H1 (cell line): ENCODE measurements around the gene SMIM35. TPM values are rescaled to one million over a fixed set of nuclear protein-coding genes. Genes with fewer than 3 reads are reported as not detected.

Experiments used
- CTCF ChIA-PET: fragments of 300-600 bp; sonication (Branson Sonifier 250); formaldehyde crosslinking; loops from one replicate; lab custom pipeline; 2021; ENCODE audit not compliant: partially characterized antibody; lab: Charles Lee
- POLR2A ChIA-PET: fragments of 300-600 bp; sonication (Branson Sonifier 250); formaldehyde crosslinking; loops from one replicate; lab custom pipeline; 2021; ENCODE audit warnings: inconsistent platforms; ENCODE audit not compliant: partially characterized antibody; lab: Charles Lee
- DNase-seq, 2 experiments: peaks; one replicate each; pipeline versions ENCODE4 v3.0.0 to v3.0.0-alpha.2; 2010 to 2022; ENCODE audit warnings: low spot score in 2 of 2, low read depth in 1 of 2, mixed read lengths in 1 of 2
- FAIRE-seq: peaks from 2 replicates; lab custom pipeline; 2011; peaks lifted over from hg19 to GRCh38; lab: Jason Lieb, UNC
- H2AFZ ChIP-seq: 2 replicates; pipeline ENCODE4 v1.8.1; 2012; ENCODE audit warnings: low read length, inconsistent platforms
- H2AK5ac ChIP-seq: 2 replicates; pipeline ENCODE4 v1.6.1; 2013; ENCODE audit warnings: low read depth, low read length
- H2BK120ac ChIP-seq: replicated peaks from 2 replicates; pipeline ENCODE3; 2013; ENCODE audit warnings: low read depth, low read length, inconsistent platforms
- H2BK12ac ChIP-seq: 2 replicates; pipeline ENCODE4 v1.6.1; 2013; ENCODE audit warnings: low read depth, low read length
- H2BK15ac ChIP-seq: 2 replicates; pipeline ENCODE4 v1.6.1; 2013; ENCODE audit warnings: low read length
- H2BK20ac ChIP-seq: 2 replicates; pipeline ENCODE4 v1.6.1; 2013; ENCODE audit warnings: low read length
- H2BK5ac ChIP-seq: 2 replicates; pipeline ENCODE4 v1.6.1; 2013; ENCODE audit warnings: low read depth, low read length
- H3K14ac ChIP-seq: 2 replicates; pipeline ENCODE4 v1.6.1; 2013; ENCODE audit warnings: inconsistent platforms; ENCODE audit not compliant: insufficient read length
- H3K18ac ChIP-seq: 2 replicates; pipeline ENCODE4 v1.6.1; 2013; ENCODE audit warnings: low read length; ENCODE audit errors: extremely low read depth
- H3K23ac ChIP-seq: 2 replicates; pipeline ENCODE4 v1.6.1; 2013; ENCODE audit warnings: inconsistent platforms; ENCODE audit not compliant: insufficient read length
- H3K23me2 ChIP-seq: 2 replicates; pipeline ENCODE4 v1.6.1; 2013; ENCODE audit warnings: low read depth, low read length
- H3K27ac ChIP-seq: 2 replicates; pipeline ENCODE4 v1.6.1; 2011; ENCODE audit warnings: low read depth, low read length, inconsistent platforms
- H3K27me3 ChIP-seq, 4 experiments: replicated peaks in 1 of 4; 1 replicate in 1 of 4; 2 replicates in 3 of 4; pipeline versions ENCODE4 v1.6.1 to v1.8.1; 2011 to 2013; ENCODE audit warnings: low read length in 3 of 4, mild to moderate bottlenecking in 3 of 4, inconsistent platforms in 2 of 4, mixed read lengths in 2 of 4, moderate library complexity in 1 of 4; ENCODE audit not compliant: control insufficient read depth in 3 of 4, insufficient read depth in 3 of 4; ENCODE audit errors: extremely low read depth in 1 of 4
- H3K36me3 ChIP-seq, 4 experiments: 2 replicates each; pipeline versions ENCODE4 v1.6.1 to v1.8.1; 2011 to 2013; ENCODE audit warnings: mild to moderate bottlenecking in 4 of 4, low read length in 3 of 4, moderate library complexity in 2 of 4, control low read depth in 1 of 4, inconsistent platforms in 1 of 4; ENCODE audit not compliant: insufficient read depth in 4 of 4, control insufficient read depth in 2 of 4
- H3K4ac ChIP-seq: replicated peaks from 2 replicates; pipeline ENCODE3; 2013; ENCODE audit warnings: low read length, low read depth, mixed read lengths, inconsistent platforms; ENCODE audit not compliant: insufficient read length
- H3K4me1 ChIP-seq, 4 experiments: replicated peaks in 1 of 4; 1 replicate in 1 of 4; 2 replicates in 3 of 4; pipeline versions ENCODE4 v1.6.1 to v1.8.1; 2011 to 2013; ENCODE audit warnings: low read length in 3 of 4, inconsistent platforms in 2 of 4, mixed read lengths in 1 of 4; ENCODE audit not compliant: insufficient read depth in 4 of 4, control insufficient read depth in 3 of 4
- H3K4me2 ChIP-seq, 2 experiments: 2 replicates each; pipeline versions ENCODE4 v1.6.1 to v1.8.1; 2011 to 2013; ENCODE audit warnings: low read depth in 2 of 2, low read length in 2 of 2, control low read depth in 1 of 2, inconsistent platforms in 1 of 2, mild to moderate bottlenecking in 1 of 2; ENCODE audit not compliant: insufficient read depth in 1 of 2
- H3K4me3 ChIP-seq, 4 experiments: fragments of 200-600, 300-600 bp in 1 of 4; sonication (generic), shearing (Covaris generic), sonication (Bioruptor Twin) in 1 of 4; 2 replicates each; pipeline versions ENCODE4 v1.5.1 to v1.8.1; 2011 to 2016; ENCODE audit warnings: low read length in 4 of 4, low read depth in 3 of 4, control low read depth in 2 of 4, inconsistent platforms in 2 of 4, mild to moderate bottlenecking in 2 of 4, mixed read lengths in 1 of 4, moderate library complexity in 1 of 4; ENCODE audit not compliant: insufficient read depth in 2 of 4; ENCODE audit errors: extremely low read depth in 1 of 4
- H3K56ac ChIP-seq: replicated peaks from 2 replicates; pipeline ENCODE3; 2013; ENCODE audit warnings: low read depth, mild to moderate bottlenecking, mixed read lengths, low read length, inconsistent platforms; ENCODE audit not compliant: insufficient read length
- H3K79me1 ChIP-seq: 2 replicates; pipeline ENCODE4 v1.6.1; 2013; ENCODE audit warnings: low read depth, low read length, control low read depth
- H3K79me2 ChIP-seq, 2 experiments: 2 replicates each; pipeline versions ENCODE4 v1.6.1 to v1.8.1; 2012 to 2013; ENCODE audit warnings: low read length in 2 of 2, mild to moderate bottlenecking in 2 of 2, inconsistent platforms in 1 of 2; ENCODE audit not compliant: insufficient read depth in 2 of 2, control insufficient read depth in 1 of 2
- H3K9ac ChIP-seq, 4 experiments: replicated peaks in 1 of 4; 1 replicate in 1 of 4; 2 replicates in 3 of 4; pipeline versions ENCODE4 v1.6.1 to v1.8.1; 2011 to 2013; ENCODE audit warnings: low read depth in 3 of 4, low read length in 3 of 4, control low read depth in 2 of 4, mild to moderate bottlenecking in 2 of 4, moderate library complexity in 2 of 4, inconsistent platforms in 1 of 4; ENCODE audit errors: extremely low read depth in 1 of 4
- H3K9me3 ChIP-seq, 2 experiments: 2 replicates each; pipeline versions ENCODE4 v1.6.1 to v1.8.1; 2012 to 2013; ENCODE audit warnings: mild to moderate bottlenecking in 2 of 2, moderate library complexity in 2 of 2, control low read depth in 1 of 2, inconsistent platforms in 1 of 2, low read depth in 1 of 2, low read length in 1 of 2, mixed read lengths in 1 of 2; ENCODE audit not compliant: insufficient read depth in 2 of 2
- H4K20me1 ChIP-seq, 2 experiments: replicated peaks in 1 of 2; 2 replicates each; pipeline versions ENCODE3 to v1.8.1; 2011 to 2013; ENCODE audit warnings: inconsistent platforms in 2 of 2, low read length in 2 of 2, mild to moderate bottlenecking in 1 of 2; ENCODE audit not compliant: insufficient read depth in 2 of 2, control insufficient read depth in 1 of 2
- H4K5ac ChIP-seq: 2 replicates; pipeline ENCODE4 v1.6.1; 2013; ENCODE audit warnings: low read length, low read depth, mixed read lengths, inconsistent platforms; ENCODE audit not compliant: insufficient read length
- H4K8ac ChIP-seq: 2 replicates; pipeline ENCODE4 v1.8.0; 2013; ENCODE audit warnings: mild to moderate bottlenecking, moderate library complexity, low read length, inconsistent platforms; ENCODE audit not compliant: insufficient read depth; ENCODE audit errors: extremely low read depth
- H4K91ac ChIP-seq: replicated peaks from 2 replicates; pipeline ENCODE3; 2013; ENCODE audit warnings: low read length, mixed read lengths, inconsistent platforms; ENCODE audit not compliant: insufficient read length
- FOSL1 ChIP-seq: IDR thresholded peaks from 2 replicates; pipeline ENCODE4 v1.6.1; 2011; ENCODE audit warnings: mild to moderate bottlenecking, low read depth, low read length, moderate library complexity; ENCODE audit not compliant: insufficient read depth
- KDM4A ChIP-seq: IDR thresholded peaks from one replicate; pipeline ENCODE4 v1.7.1; 2012; ENCODE audit warnings: low read depth, mild to moderate bottlenecking, moderate library complexity, low read length, inconsistent platforms; ENCODE audit not compliant: severe bottlenecking
- PHF8 ChIP-seq: fragments of 200-600 bp; sonication (generic); conservative IDR thresholded peaks from 2 replicates; pipeline ENCODE4 v1.7.1; 2012; ENCODE audit warnings: low read depth, mild to moderate bottlenecking, inconsistent platforms, low read length, moderate library complexity
- POU5F1 ChIP-seq: IDR thresholded peaks from 2 replicates; pipeline ENCODE4 v1.6.1; 2011; ENCODE audit warnings: low read depth, mild to moderate bottlenecking, low read length, moderate library complexity
- RBBP5 ChIP-seq: IDR thresholded peaks from 2 replicates; pipeline ENCODE4 v1.7.1; 2012; ENCODE audit warnings: low read depth, mild to moderate bottlenecking, inconsistent platforms, low read length, moderate library complexity, borderline replicate concordance
- RXRA ChIP-seq: IDR thresholded peaks from 2 replicates; pipeline ENCODE4 v1.6.1; 2011; ENCODE audit warnings: low read depth, mild to moderate bottlenecking, low read length, moderate library complexity; ENCODE audit not compliant: insufficient read depth
- SAP30 ChIP-seq: fragments of 300-600 bp; sonication (generic); IDR thresholded peaks from 2 replicates; pipeline ENCODE4 v1.7.1; 2012; ENCODE audit warnings: low read length, moderate library complexity, mild to moderate bottlenecking, inconsistent platforms; ENCODE audit not compliant: insufficient read depth, insufficient replicate concordance
- WGBS, 2 experiments: shearing (Covaris generic) in 1 of 2; methylation state at CpG; one replicate each; pipeline versions ENCODE4 v1.1.6 to v1.1.7; 2013 to 2015; ENCODE audit warnings: low lambda C conversion rate in 2 of 2, mixed read lengths in 2 of 2, inconsistent platforms in 1 of 2, low coverage in 1 of 2, missing lambda C conversion rate in 1 of 2; ENCODE audit not compliant: insufficient replicate concordance in 2 of 2, insufficient coverage in 1 of 2, insufficient read length in 1 of 2; ENCODE audit errors: extremely low coverage in 1 of 2, missing lambda C conversion rate in 1 of 2; 5-methylcytosine and 5-hydroxymethylcytosine counted together
- polyA plus RNA-seq, 7 experiments: library from polyadenylated mRNA; depleted of rRNA in 3 of 7; stranded (reverse) in 5 of 7; unstranded in 2 of 7; fragments of >200 nt in 5 of 7; fragments of 200-250 nt in 2 of 7; gene quantifications; 1 replicate in 5 of 7; 2 replicates in 1 of 7; 4 replicates in 1 of 7; pipeline versions ENCODE4 v1.2.1 to v1.2.3, GENCODE V29; 2011 to 2013; ENCODE audit warnings: missing spikeins in 2 of 7, mixed read lengths in 2 of 7
- total RNA-seq: library from RNA; stranded (reverse); fragmentation: NEBNext Ultra II Directional; extraction: Animal tissue kit (Norgen Biotek cat#: 25700); gene quantifications from 2 replicates; pipeline ENCODE4 v1.2.1, GENCODE V29; 2021
- TF ChIP-seq, protein P1 (sequence below), 3 experiments: IDR thresholded peaks; 1 replicate in 2 of 3; 2 replicates in 1 of 3; pipeline versions ENCODE4 v1.5.1 to v1.6.1; 2011; ENCODE audit warnings: low read length in 3 of 3, mild to moderate bottlenecking in 3 of 3, inconsistent platforms in 2 of 3, low read depth in 1 of 3, moderate library complexity in 1 of 3; ENCODE audit not compliant: insufficient read depth in 1 of 3; ENCODE audit errors: control extremely low read depth in 1 of 3

SMIM35 gene
- total and polyA plus RNA-seq, 2 of the 8 experiments (the other 6 are each of a cell fraction or from before 2014, with no cell fraction given): not detected

GRCh38 chr11:118078911-118079411 is 7.8 kb downstream of the SMIM35 start:
- 81% methylated on average over 4 of the region's 5 CpGs; no CpG with 5 or more reads in 1 of the 2 experiments for WGBS, 2 experiments
- no peak overlapping the region for H2BK120ac ChIP-seq

More at GRCh38 chr11:118078911-118079411, 7.8 kb downstream of the SMIM35 start:
- POLR2A ChIA-PET: no interaction called here
- H2BK20ac ChIP-seq: no peak overlapping the region
- peak overlapping the region; percentile 51; the same call in 1 of the 2 replicates for H4K8ac ChIP-seq
- no peak overlapping the region for H3K23ac ChIP-seq
- no peak overlapping the region for H2AK5ac ChIP-seq
- DNase-seq: no peak
- H2BK12ac ChIP-seq: no peak overlapping the region
- H4K20me1 ChIP-seq: no peaks in the 10 kb centered on the region
- H2AFZ ChIP-seq: no peak overlapping the region
- no peak overlapping the region for H3K4me2 ChIP-seq
- no peak overlapping the region for H2BK5ac ChIP-seq
- no peak overlapping the region for H3K27ac ChIP-seq
- no peak overlapping the region for H3K14ac ChIP-seq
- H3K56ac ChIP-seq: no peak overlapping the region
- CTCF ChIA-PET: interaction anchor here (0.6 to 3.0 kb wide), 7 partner anchors 10 to 270 kb away, joined by 3 to 18 read pairs (median 6); no protein-coding TSS in a partner anchor
- no peaks in the 10 kb centered on the region for H3K9me3 ChIP-seq
- H3K36me3 ChIP-seq: no peaks in the 10 kb centered on the region
- H3K23me2 ChIP-seq: no peaks in the 10 kb centered on the region
- FAIRE-seq: no peak
- no peaks in the 10 kb centered on the region for H3K79me1 ChIP-seq
- H3K9ac ChIP-seq: no peak overlapping the region
- H4K5ac ChIP-seq: no peak overlapping the region
- no peak overlapping the region for H3K4ac ChIP-seq
- TF ChIP-seq SAP30 (no peak), FOSL1 (no peak), RXRA (no peak), POU5F1 (no peak), KDM4A (no peak), RBBP5 (no peak), PHF8 (no peak)
- TF ChIP-seq, protein P1, sequence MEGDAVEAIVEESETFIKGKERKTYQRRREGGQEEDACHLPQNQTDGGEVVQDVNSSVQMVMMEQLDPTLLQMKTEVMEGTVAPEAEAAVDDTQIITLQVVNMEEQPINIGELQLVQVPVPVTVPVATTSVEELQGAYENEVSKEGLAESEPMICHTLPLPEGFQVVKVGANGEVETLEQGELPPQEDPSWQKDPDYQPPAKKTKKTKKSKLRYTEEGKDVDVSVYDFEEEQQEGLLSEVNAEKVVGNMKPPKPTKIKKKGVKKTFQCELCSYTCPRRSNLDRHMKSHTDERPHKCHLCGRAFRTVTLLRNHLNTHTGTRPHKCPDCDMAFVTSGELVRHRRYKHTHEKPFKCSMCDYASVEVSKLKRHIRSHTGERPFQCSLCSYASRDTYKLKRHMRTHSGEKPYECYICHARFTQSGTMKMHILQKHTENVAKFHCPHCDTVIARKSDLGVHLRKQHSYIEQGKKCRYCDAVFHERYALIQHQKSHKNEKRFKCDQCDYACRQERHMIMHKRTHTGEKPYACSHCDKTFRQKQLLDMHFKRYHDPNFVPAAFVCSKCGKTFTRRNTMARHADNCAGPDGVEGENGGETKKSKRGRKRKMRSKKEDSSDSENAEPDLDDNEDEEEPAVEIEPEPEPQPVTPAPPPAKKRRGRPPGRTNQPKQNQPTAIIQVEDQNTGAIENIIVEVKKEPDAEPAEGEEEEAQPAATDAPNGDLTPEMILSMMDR (IDR thresholded peaks at IDR 0.05; ENCODE audit: control extremely low read depth in 1 of 3, insufficient read depth in 1 of 3, low read depth in 1 of 3, low read length in 3 of 3): no peak
- no peak overlapping the region for H3K18ac ChIP-seq
- H3K79me2 ChIP-seq: no peaks in the 10 kb centered on the region
- no peak overlapping the region for H2BK15ac ChIP-seq
- H4K91ac ChIP-seq: no peak overlapping the region
- peaks cover 4 to 12% (median 7%) of the 10 kb centered on the region in 4 experiments; a peak in 6 of 7 replicates for H3K4me1 ChIP-seq
- no peaks in the 10 kb centered on the region; a peak in 1 of 7 replicates for H3K27me3 ChIP-seq
- no peak overlapping the region for H3K4me3 ChIP-seq
